ENCODE results near the gene PARN.

GRCh38 chr16:14564323-14564722, 65.7 kb downstream of the PARN start:
- TF ChIP-seq CTCF (IDR thresholded peaks at IDR 0.05): no peak
- TF ChIP-seq POLR2A (IDR thresholded peaks at IDR 0.05): no peak

All from body of pancreas (tissue), 4 donors.